PFSK-1 (cell line): ENCODE data around the gene CACNA1B.

Source experiments
- FOXP2 ChIP-seq: optimal IDR thresholded peaks from 2 replicates; pipeline ENCODE3; 2011; ENCODE audit warnings: borderline replicate concordance, control low read depth, inconsistent platforms; ENCODE audit not compliant: insufficient read depth; ENCODE audit errors: extremely low read length, extremely low read depth
- POLR2AphosphoS5 ChIP-seq: IDR thresholded peaks from 2 replicates; pipeline ENCODE4 v1.6.1; 2012; ENCODE audit warnings: low read depth, mild to moderate bottlenecking, control low read depth, low read length, moderate library complexity
- REST ChIP-seq, 2 experiments: IDR thresholded peaks; 2 replicates each; pipeline versions ENCODE4 v1.6.1 to v1.8.0; 2011 to 2012; ENCODE audit warnings: low read depth in 2 of 2, low read length in 2 of 2, control low read depth in 1 of 2, inconsistent platforms in 1 of 2, mild to moderate bottlenecking in 1 of 2, moderate library complexity in 1 of 2; ENCODE audit not compliant: insufficient read depth in 1 of 2
- SIN3A ChIP-seq: IDR thresholded peaks from 2 replicates; pipeline ENCODE4 v1.6.1; 2012; ENCODE audit warnings: mild to moderate bottlenecking, low read length, moderate library complexity, borderline replicate concordance; ENCODE audit not compliant: insufficient read depth
- TAF1 ChIP-seq: IDR thresholded peaks from 2 replicates; pipeline ENCODE4 v1.6.1; 2012; ENCODE audit warnings: low read length, control low read depth, borderline replicate concordance; ENCODE audit not compliant: insufficient read depth

The CACNA1B gene

DNA sequence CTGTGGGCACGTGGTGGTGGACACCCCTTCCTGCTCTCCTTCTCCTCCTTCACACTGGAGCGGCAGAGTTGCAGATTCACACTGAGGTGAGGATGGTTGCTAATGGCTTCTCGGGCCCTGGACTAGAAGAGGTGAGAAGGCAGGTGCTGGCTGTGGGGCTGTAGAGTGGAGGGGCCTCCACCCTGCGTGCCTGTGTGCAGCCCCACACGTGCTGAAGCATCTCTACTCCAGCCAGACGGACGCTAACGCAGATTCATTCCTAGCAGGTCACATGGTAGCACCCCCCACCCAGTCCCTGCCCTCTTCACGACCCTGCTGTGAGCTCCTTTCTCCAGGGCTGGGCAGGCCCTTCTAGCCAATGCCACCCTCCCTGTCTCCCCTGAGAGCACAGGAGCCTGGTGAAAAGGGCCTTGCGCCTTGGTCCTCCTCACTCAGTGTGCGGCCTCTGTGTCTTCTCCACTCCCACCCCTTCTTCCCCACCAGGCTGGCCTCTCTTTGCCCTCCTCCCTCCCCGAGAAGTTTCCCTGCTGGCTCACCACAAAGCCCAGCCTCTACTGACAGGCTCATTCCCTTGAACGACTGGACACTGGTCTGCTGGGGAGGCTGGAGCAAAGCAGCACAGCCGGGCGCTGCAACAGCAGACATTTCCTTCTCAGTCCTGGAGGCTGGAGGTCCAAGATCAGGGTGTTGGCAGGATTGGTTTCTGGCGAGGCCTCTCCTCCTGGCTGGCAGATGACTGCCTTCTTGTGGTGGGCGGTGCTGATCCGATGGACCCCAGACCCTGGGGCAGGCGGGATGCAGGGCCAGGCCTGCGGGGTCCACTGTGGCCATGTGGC lies 14.2 kb downstream of the CACNA1B start:
- TF ChIP-seq POLR2AphosphoS5 = no peak
- no peak for TF ChIP-seq TAF1

DNA sequence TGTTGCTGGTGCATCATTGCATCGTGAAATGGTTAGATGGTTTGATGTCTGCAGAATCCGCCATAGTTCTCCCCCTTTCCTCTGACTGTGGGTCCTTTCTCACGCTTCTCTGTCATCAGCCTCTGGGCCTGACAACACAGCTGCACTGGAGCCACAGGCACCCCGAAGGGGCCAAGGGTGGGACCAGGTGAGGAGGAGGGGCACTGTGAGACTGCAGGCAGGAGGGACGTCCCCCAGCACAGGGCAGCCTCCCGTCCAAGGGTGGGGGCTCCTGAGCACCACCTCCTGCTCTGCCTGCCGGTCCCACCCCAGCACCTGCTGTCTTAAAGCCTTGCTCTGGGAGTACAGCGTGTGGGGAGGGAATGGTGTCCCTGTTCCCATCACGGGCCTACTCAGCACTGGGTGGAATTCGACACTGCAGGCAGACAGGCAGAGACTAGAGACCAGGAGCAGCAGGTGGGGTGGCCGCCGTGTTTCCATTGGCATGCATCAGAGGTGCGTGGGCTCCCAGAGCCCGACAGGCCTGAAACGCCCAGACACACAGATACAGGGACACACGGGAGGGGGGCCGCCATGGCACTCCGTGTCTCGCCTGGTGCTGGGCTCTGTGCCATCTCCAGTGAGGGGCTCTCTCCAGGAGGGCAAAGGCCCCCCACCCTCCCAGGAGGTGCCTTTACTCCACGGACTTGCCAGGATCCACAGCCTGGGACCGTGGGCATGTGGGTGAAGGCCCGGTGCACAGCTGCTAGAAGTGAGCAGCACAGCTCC lies 15.0 kb downstream of the CACNA1B start:
- no peak for TF ChIP-seq POLR2AphosphoS5
- TF ChIP-seq FOXP2 = no peak
- no peak for TF ChIP-seq REST (IDR thresholded peaks at IDR 0.05; ENCODE audit: insufficient read depth in 1 of 2, low read depth in 2 of 2, low read length in 2 of 2)
- TF ChIP-seq TAF1 = no peak
- TF ChIP-seq SIN3A = no peak

GRCh38 chr9:137893670-137894069 lies 16.1 kb downstream of the CACNA1B start:
- no peak for TF ChIP-seq REST (IDR thresholded peaks at IDR 0.05; ENCODE audit: insufficient read depth in 1 of 2, low read depth in 2 of 2, low read length in 2 of 2)
- TF ChIP-seq FOXP2 = no peak
- no peak for TF ChIP-seq SIN3A
- TF ChIP-seq TAF1 = no peak
- TF ChIP-seq POLR2AphosphoS5 = no peak

DNA sequence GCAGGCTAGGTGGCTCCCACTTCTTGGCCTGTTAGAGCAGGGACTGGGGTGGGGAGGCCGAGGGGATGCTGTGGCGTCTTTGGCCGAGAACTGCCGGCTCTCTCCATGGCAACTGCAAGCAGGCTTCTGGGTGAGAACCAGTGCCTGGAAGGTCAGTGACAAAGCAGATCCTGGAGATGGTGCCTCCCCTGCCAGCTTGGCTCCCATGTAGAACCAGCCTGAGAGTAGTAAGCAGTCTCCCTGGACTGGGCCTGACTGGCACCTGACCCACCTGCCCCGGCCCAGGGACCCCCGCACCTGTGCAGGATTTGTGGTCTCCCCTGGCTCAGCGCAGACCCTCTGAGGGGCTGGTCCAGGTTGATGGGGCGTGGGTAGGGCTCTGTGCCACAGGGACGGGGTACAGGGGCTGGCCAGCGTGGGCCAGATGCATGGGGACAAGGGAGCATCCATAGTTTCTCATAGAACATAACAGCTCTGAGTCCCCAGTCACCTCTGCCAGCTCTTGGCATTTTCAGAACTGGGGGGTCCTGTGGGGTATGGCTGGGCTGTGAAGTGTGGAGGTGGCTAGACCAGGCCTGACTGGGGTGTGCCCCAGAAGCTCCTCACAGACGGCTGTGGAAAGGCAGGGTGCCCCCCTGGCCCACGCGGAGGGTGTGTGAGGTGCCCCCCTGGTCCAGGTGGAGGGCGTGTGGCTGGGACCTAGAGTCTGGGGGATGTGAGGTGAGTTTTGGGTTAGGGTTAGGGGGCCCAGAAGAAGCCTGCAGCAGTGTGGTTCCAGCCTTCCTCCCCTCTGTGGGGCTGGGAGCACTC lies 22.2 kb downstream of the CACNA1B start:
- TF ChIP-seq SIN3A (no peak), POLR2AphosphoS5 (no peak), REST (IDR thresholded peaks at IDR 0.05; ENCODE audit: insufficient read depth in 1 of 2, low read depth in 2 of 2, low read length in 2 of 2) (no peak), TAF1 (no peak), FOXP2 (no peak)
